Measurements from ENCODE around the gene KHDRBS1. TPM values are rescaled to one million over a fixed set of nuclear protein-coding genes. Genes with fewer than 3 reads are reported as not detected.
"Not testable (repeated sequence)": the region's sequence is repeated elsewhere in the genome, so short reads cannot be mapped to it uniquely, and the experiment has no call there.

Gene KHDRBS1
- total and polyA plus RNA-seq, 5 experiments from 2014 or later, result 92.1 to 130 (median 115) TPM

- ATAC-seq, result no peak
- H3K36me3 Mint-ChIP-seq, result no peaks in the 10 kb centered on the region
- no peaks in the 10 kb centered on the region for H3K9me3 Mint-ChIP-seq
- H3K27me3 Mint-ChIP-seq, result no peaks in the 10 kb centered on the region
- POLR2A ChIA-PET, result interaction anchor here (1.7 kb wide), 1 partner anchor 18 kb away, joined by 5 read pairs; no protein-coding TSS in a partner anchor
- H3K4me1 Mint-ChIP-seq, result peaks cover 25 to 56% (median 48%) of the 10 kb centered on the region in 4 donors
- DNase-seq, result no peak
- H3K27ac Mint-ChIP-seq, result peak overlapping the region in 7 of 10 donors; percentile 15 to 80 (median 73)
- H3K4me3 Mint-ChIP-seq, result no peak overlapping the region
These were observed 26.5 kb upstream of the KHDRBS1 start for GRCh38 chr1:31987135-31987619.

GRCh38 chr1:31989964-31990363 lies 23.7 kb upstream of the KHDRBS1 start:
- H3K27ac Mint-ChIP-seq, result peak overlapping the region in 8 of 10 donors; percentile 4 to 83 (median 62)
- peaks cover 16 to 33% (median 24%) of the 10 kb centered on the region in 4 donors for H3K4me1 Mint-ChIP-seq
- ATAC-seq, result no peak
- H3K9me3 Mint-ChIP-seq, result no peaks in the 10 kb centered on the region
- peak overlapping the region in 3 of 10 donors; percentile 0 to 42 (median 14) for H3K4me3 Mint-ChIP-seq
- DNase-seq, result no peak
- POLR2A ChIA-PET, result interaction anchor here (0.7 to 1.2 kb wide), 2 partner anchors 9 to 32 kb away, joined by 3 to 9 read pairs; no protein-coding TSS in a partner anchor
- H3K27me3 Mint-ChIP-seq, result no peaks in the 10 kb centered on the region
- H3K36me3 Mint-ChIP-seq, result no peaks in the 10 kb centered on the region

- Mint-ChIP-seq H3K4me1 (peaks cover 11 to 29% (median 17%) of the 10 kb centered on the region in 4 donors), H3K9me3 (no peaks in the 10 kb centered on the region), H3K4me3 (no peak overlapping the region), H3K27ac (no peak overlapping the region), H3K27me3 (no peaks in the 10 kb centered on the region), H3K36me3 (no peaks in the 10 kb centered on the region)
- POLR2A ChIA-PET, result no interaction called here
- ATAC-seq (no peak), DNase-seq (no peak)
These were observed 22.5 kb upstream of the KHDRBS1 start for GRCh38 chr1:31991182-31991581.

- Mint-ChIP-seq H3K27me3 (no peaks in the 10 kb centered on the region), H3K4me3 (no peak overlapping the region), H3K36me3 (no peaks in the 10 kb centered on the region), H3K9me3 (no peaks in the 10 kb centered on the region), H3K4me1 (peaks cover 4 to 10% (median 5%) of the 10 kb centered on the region in 4 donors), H3K27ac (no peak overlapping the region)
- DNase-seq (no peak), ATAC-seq (no peak)
- POLR2A ChIA-PET, result no interaction called here
These were observed 18.4 kb upstream of the KHDRBS1 start for GRCh38 chr1:31995263-31995662.

GRCh38 chr1:31996121-31996520 lies 17.5 kb upstream of the KHDRBS1 start:
- POLR2A ChIA-PET, result interaction anchor here (0.9 kb wide), 1 partner anchor 9 kb away, joined by 3 read pairs; no protein-coding TSS in a partner anchor
- H3K27ac Mint-ChIP-seq, H3K4me1 Mint-ChIP-seq, DNase-seq, H3K9me3 Mint-ChIP-seq, ATAC-seq, H3K36me3 Mint-ChIP-seq, H3K27me3 Mint-ChIP-seq, H3K4me3 Mint-ChIP-seq: not testable (repeated sequence)

GRCh38 chr1:32001863-32002262 lies 11.8 kb upstream of the KHDRBS1 start:
- H3K27ac Mint-ChIP-seq, result no peak overlapping the region
- no peak overlapping the region for H3K4me3 Mint-ChIP-seq
- DNase-seq, result no peak
- H3K36me3 Mint-ChIP-seq, result no peaks in the 10 kb centered on the region
- no peaks in the 10 kb centered on the region for H3K27me3 Mint-ChIP-seq
- H3K9me3 Mint-ChIP-seq, result no peaks in the 10 kb centered on the region
- peaks cover 5 to 14% (median 8%) of the 10 kb centered on the region in 4 donors for H3K4me1 Mint-ChIP-seq
- no peak for ATAC-seq
- POLR2A ChIA-PET, result no interaction called here

- POLR2A ChIA-PET, result interaction anchor here (0.9 kb wide), 1 partner anchor 9 kb away, joined by 3 read pairs; no protein-coding TSS in a partner anchor
- ATAC-seq, H3K27ac Mint-ChIP-seq, H3K27me3 Mint-ChIP-seq, H3K9me3 Mint-ChIP-seq, DNase-seq, H3K36me3 Mint-ChIP-seq, H3K4me3 Mint-ChIP-seq: not testable (repeated sequence)
- peaks cover 5 to 14% (median 8%) of the 10 kb centered on the region in 4 donors for H3K4me1 Mint-ChIP-seq
These were observed 11.4 kb upstream of the KHDRBS1 start for GRCh38 chr1:32002285-32002684.

GRCh38 chr1:32005522-32005921 lies 8.1 kb upstream of the KHDRBS1 start:
- Mint-ChIP-seq H3K27ac (peak overlapping the region in 1 of 10 donors; percentile 57), H3K4me3 (no peak overlapping the region), H3K27me3 (no peaks in the 10 kb centered on the region), H3K36me3 (no peaks in the 10 kb centered on the region), H3K9me3 (no peaks in the 10 kb centered on the region), H3K4me1 (peaks cover 5 to 14% (median 7%) of the 10 kb centered on the region in 4 donors)
- ATAC-seq, result no peak
- DNase-seq, result no peak
- POLR2A ChIA-PET, result interaction anchor here (0.6 to 1.1 kb wide), 4 partner anchors 9 to 29 kb away, joined by 3 to 5 read pairs (median 4); no protein-coding TSS in a partner anchor

GRCh38 chr1:32007591-32007940 lies 6.1 kb upstream of the KHDRBS1 start:
- no peak for ATAC-seq
- Mint-ChIP-seq H3K4me3 (no peak overlapping the region), H3K4me1 (peaks cover 6 to 14% (median 7%) of the 10 kb centered on the region in 4 donors), H3K36me3 (no peaks in the 10 kb centered on the region), H3K27ac (peak overlapping the region in 1 of 10 donors; percentile 20), H3K9me3 (no peaks in the 10 kb centered on the region), H3K27me3 (no peaks in the 10 kb centered on the region)
- no peak for DNase-seq
- POLR2A ChIA-PET, result no interaction called here

- ATAC-seq, result no peak
- Mint-ChIP-seq H3K27ac (peak overlapping the region in 4 of 10 donors; percentile 19 to 72 (median 28)), H3K9me3 (no peaks in the 10 kb centered on the region)
These were observed 3.4 kb upstream of the KHDRBS1 start for GRCh38 chr1:32010246-32010645.

GRCh38 chr1:32012709-32013385 lies 821 bp upstream of the KHDRBS1 start:
- DNase-seq (no peak), ATAC-seq (no peak)
- Mint-ChIP-seq H3K27ac (peak overlapping the region; percentile 93 to 100 (median 96)), H3K4me3 (peak overlapping the region; percentile 86 to 99 (median 90)), H3K9me3 (no peaks in the 10 kb centered on the region), H3K4me1 (peaks cover 19 to 37% (median 32%) of the 10 kb centered on the region in 4 donors), H3K27me3 (peaks cover 0 to 2% (median 0%) of the 10 kb centered on the region in 5 donors), H3K36me3 (peaks cover 0 to 15% (median 0%) of the 10 kb centered on the region in 3 donors)
- POLR2A ChIA-PET, result interaction anchor here (0.7 to 2.6 kb wide), 14 partner anchors 28 to 804 kb away, joined by 3 to 22 read pairs (median 4); partner anchors contain the start of genes BSDC1, KPNA6, RBBP4 and S100PBP

More at GRCh38 chr1:32010246-32010645, 3.4 kb upstream of the KHDRBS1 start:
- Mint-ChIP-seq H3K27me3 (peaks cover 0 to 2% (median 0%) of the 10 kb centered on the region in 5 donors), H3K36me3 (no peaks in the 10 kb centered on the region), H3K4me1 (peaks cover 10 to 23% (median 16%) of the 10 kb centered on the region in 4 donors), H3K4me3 (no peak overlapping the region)
- POLR2A ChIA-PET, result no interaction called here
- DNase-seq, result no peak

GRCh38 chr1:32014199-32014947 lies 705 bp downstream of the KHDRBS1 start:
- ATAC-seq, result peak in 1 of 2 donors; percentile 1
- Mint-ChIP-seq H3K27ac (peak overlapping the region; percentile 87 to 98 (median 96)), H3K4me1 (peaks cover 19 to 48% (median 42%) of the 10 kb centered on the region in 4 donors), H3K27me3 (peaks cover 0 to 2% (median 0%) of the 10 kb centered on the region in 5 donors), H3K36me3 (peaks cover 0 to 18% (median 0%) of the 10 kb centered on the region in 3 donors), H3K4me3 (peak overlapping the region; percentile 91 to 99 (median 97)), H3K9me3 (no peaks in the 10 kb centered on the region)
- POLR2A ChIA-PET, result interaction anchor here (0.9 to 2.6 kb wide), 11 partner anchors 9 to 370 kb away, joined by 3 to 22 read pairs (median 4); partner anchors contain the start of genes KPNA6, PEF1, PTP4A2 and TMEM39B
- DNase-seq, result peak in 9 of 10 donors; percentile 5 to 35 (median 23)
